Measurements from ENCODE around the gene TESMIN.
A peak's percentile ranks its signal among the peaks of the same experiment; 100 is the strongest.

TESMIN gene

GRCh38 chr11:68714060-68714856 lies 37.1 kb downstream of the TESMIN start:
- TF ChIP-seq GATA1 (IDR thresholded peaks at IDR 0.05; ENCODE audit: low read depth, low read length) (no peak), POLR2A (IDR thresholded peaks at IDR 0.05; ENCODE audit: low read length) (no peak)
- no peak for DNase-seq

DNA sequence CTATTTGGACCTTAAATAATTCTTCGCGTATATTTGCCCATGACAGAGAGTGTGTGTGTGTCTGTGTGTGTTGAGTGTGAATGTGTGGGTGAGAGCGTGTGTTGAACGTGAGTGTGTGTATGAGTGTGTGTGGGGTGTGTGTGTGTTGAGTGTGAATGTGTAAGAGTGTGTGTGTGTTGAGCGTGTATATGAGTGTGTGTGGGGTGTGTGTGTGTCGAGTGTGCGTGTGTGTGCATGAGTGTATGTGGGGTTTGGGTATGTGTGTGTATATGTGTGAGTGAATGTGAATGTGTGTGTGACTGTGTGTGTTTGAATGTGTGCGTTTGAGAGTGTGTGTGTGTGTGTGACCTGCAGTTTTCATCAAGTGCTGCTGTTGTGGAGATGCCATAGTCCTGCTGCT lies 40.2 kb downstream of the TESMIN start:
- TF ChIP-seq POLR2A (IDR thresholded peaks at IDR 0.05; ENCODE audit: low read length) (no peak), GATA1 (IDR thresholded peaks at IDR 0.05; ENCODE audit: low read depth, low read length) (no peak)
- DNase-seq: no peak

DNA sequence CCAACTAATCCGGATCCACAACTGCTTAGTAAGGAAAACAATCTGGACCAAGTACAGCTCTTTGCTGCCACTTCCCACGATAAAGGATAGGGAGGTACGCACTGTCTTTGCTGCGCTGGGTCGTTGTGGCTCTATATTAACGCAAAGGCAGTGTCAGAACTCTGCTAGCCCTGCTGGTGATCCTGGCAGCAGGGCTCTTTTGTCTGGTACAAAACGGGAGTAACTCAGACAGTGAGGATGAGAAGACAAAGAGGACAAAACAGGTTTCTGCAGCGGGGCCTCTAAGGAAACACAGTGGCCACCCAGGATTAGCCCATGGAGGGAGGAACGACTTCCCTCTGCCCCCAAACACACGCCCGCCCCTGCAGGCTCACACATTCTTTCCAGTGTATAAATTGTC lies 40.9 kb downstream of the TESMIN start:
- TF ChIP-seq POLR2A (IDR thresholded peaks at IDR 0.05; ENCODE audit: low read length): no peak
- TF ChIP-seq GATA1 (IDR thresholded peaks at IDR 0.05; ENCODE audit: low read depth, low read length): no peak
- DNase-seq: no peak

GRCh38 chr11:68709062-68709461 lies 42.3 kb downstream of the TESMIN start:
- TF ChIP-seq POLR2A (IDR thresholded peaks at IDR 0.05; ENCODE audit: low read length): no peak
- TF ChIP-seq GATA1 (IDR thresholded peaks at IDR 0.05; ENCODE audit: low read depth, low read length): no peak
- DNase-seq: no peak

- no peak for DNase-seq
- TF ChIP-seq GATA1 (IDR thresholded peaks at IDR 0.05; ENCODE audit: low read depth, low read length): no peak
- TF ChIP-seq POLR2A (IDR thresholded peaks at IDR 0.05; ENCODE audit: low read length): no peak
Observed at GRCh38 chr11:68707527-68707926, 43.8 kb downstream of the TESMIN start.

DNA sequence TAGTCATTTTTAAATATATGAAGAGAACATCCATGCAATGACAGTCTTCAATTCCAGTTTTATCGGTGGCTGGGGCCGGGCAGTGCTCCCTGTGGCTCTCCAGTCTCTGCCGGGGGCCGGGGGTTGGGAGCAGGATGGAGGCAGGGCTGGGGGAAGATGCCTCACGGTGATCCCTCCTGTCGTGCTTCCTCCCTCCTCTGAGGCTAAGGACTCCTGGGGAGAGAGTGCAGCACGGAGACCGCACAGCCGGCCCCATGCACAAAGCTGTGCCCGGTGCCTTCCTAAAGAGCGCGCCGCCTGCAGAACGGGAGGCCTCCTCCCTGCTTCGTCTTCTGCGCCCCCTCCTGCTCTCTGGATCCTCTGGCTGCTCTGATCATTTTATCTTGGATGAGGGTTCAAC lies 46.4 kb downstream of the TESMIN start:
- TF ChIP-seq GATA1 (IDR thresholded peaks at IDR 0.05; ENCODE audit: low read depth, low read length): no peak
- TF ChIP-seq POLR2A (IDR thresholded peaks at IDR 0.05; ENCODE audit: low read length): no peak
- DNase-seq: no peak

- no peak for DNase-seq
- TF ChIP-seq POLR2A (IDR thresholded peaks at IDR 0.05; ENCODE audit: low read length) (no peak), GATA1 (IDR thresholded peaks at IDR 0.05; ENCODE audit: low read depth, low read length) (no peak)
Observed at GRCh38 chr11:68698993-68699392, 52.3 kb downstream of the TESMIN start.

- no peak for TF ChIP-seq POLR2A (IDR thresholded peaks at IDR 0.05; ENCODE audit: low read length)
- no peak for TF ChIP-seq GATA1 (IDR thresholded peaks at IDR 0.05; ENCODE audit: low read depth, low read length)
- peak in 1 of 2 experiments; percentile 19 for DNase-seq
Observed at GRCh38 chr11:68695531-68695930, 55.8 kb downstream of the TESMIN start.

- no peak for DNase-seq
- TF ChIP-seq POLR2A (IDR thresholded peaks at IDR 0.05; ENCODE audit: low read length) (no peak), GATA1 (IDR thresholded peaks at IDR 0.05; ENCODE audit: low read depth, low read length) (no peak)
Observed at GRCh38 chr11:68694431-68695297, 56.7 kb downstream of the TESMIN start.

GRCh38 chr11:68693484-68693882 lies 57.8 kb downstream of the TESMIN start:
- TF ChIP-seq POLR2A (IDR thresholded peaks at IDR 0.05; ENCODE audit: low read length): no peak

DNA sequence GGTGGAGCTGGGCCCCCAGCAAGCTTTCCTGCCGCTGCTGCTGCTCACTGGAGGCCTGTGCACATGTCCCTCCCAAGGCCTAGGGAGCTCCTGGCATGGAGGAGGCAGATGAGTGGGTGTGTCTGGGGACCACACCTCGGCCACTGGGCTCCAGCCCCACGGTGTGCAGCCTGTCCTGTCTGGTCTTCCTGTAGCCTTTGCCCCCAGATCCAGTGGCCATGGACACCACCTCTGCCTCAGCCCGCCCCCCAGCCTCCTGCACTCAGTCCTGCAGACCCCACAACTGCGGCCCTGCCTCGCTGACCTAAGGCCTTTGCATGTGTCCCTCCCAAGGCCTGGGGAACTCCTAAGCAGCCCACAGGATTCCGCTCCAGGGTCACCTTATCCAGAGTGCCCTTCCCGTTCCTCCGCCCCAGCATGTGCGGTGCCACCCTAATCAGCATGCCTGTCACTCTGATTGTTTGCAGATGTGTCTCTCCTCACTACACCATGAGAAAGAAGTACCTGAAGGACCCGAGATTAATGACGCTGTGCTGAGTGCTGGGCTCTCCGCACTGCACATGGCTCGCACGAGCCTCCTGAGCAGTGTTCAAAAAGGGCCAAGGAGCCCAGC lies 58.3 kb downstream of the TESMIN start:
- DNase-seq: no peak
- TF ChIP-seq POLR2A (IDR thresholded peaks at IDR 0.05; ENCODE audit: low read length) (no peak), GATA1 (IDR thresholded peaks at IDR 0.05; ENCODE audit: low read depth, low read length) (no peak)

More at GRCh38 chr11:68693484-68693882, 57.8 kb downstream of the TESMIN start:
- no peak for DNase-seq

DNA sequence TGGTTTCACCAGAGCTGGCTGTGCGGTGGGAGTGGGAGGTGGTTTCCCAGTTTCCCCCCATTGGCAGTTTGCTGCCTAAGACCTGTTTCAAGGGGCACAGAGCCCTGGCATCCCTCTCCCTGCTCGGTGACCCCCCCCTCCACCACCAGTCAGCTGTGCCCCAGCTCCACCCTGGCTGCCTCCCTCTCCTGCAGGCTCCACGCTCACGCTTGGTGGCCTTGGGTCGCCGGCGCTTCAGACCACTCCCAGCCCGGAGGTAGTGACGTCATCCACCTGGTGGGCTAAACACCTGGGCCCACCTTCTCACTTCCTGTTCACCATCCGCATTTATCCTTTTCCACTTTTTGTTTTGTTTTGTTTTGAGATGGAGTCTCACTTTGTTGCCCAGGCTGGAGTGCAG lies 59.2 kb downstream of the TESMIN start:
- no peak for DNase-seq
- no peak for TF ChIP-seq POLR2A (IDR thresholded peaks at IDR 0.05; ENCODE audit: low read length)
- no peak for TF ChIP-seq GATA1 (IDR thresholded peaks at IDR 0.05; ENCODE audit: low read depth, low read length)

GRCh38 chr11:68691402-68691784 lies 59.9 kb downstream of the TESMIN start:
- TF ChIP-seq GATA1 (IDR thresholded peaks at IDR 0.05; ENCODE audit: low read depth, low read length) (no peak), POLR2A (IDR thresholded peaks at IDR 0.05; ENCODE audit: low read length) (no peak)
- DNase-seq: no peak
